H9 (cell line): ENCODE data around the gene DOK5. TPM values are rescaled to one million over a fixed set of nuclear protein-coding genes. Genes with fewer than 3 reads are reported as not detected.

Experiments used
- DNase-seq: peaks from one replicate; pipeline ENCODE4 v3.0.0-alpha.2; 2017
- H2AFZ ChIP-seq: one replicate; pipeline ENCODE4 v1.6.1; 2013; ENCODE audit warnings: mild to moderate bottlenecking, low read length, control low read depth, moderate library complexity
- H2AK5ac ChIP-seq: 2 replicates; pipeline ENCODE4 v1.6.1; 2013; ENCODE audit warnings: low read length, control low read depth, mixed read lengths; ENCODE audit not compliant: insufficient read length
- H2BK120ac ChIP-seq: one replicate; pipeline ENCODE4 v1.6.1; 2013; ENCODE audit warnings: low read depth, mild to moderate bottlenecking, low read length, control low read depth, inconsistent platforms; ENCODE audit not compliant: poor library complexity, severe bottlenecking
- H2BK12ac ChIP-seq: 2 replicates; pipeline ENCODE4 v1.6.1; 2013; ENCODE audit warnings: low read length, control low read depth, mixed read lengths, low read depth; ENCODE audit not compliant: insufficient read length
- H2BK15ac ChIP-seq: 2 replicates; pipeline ENCODE4 v1.6.1; 2013; ENCODE audit warnings: low read depth, low read length, control low read depth
- H2BK20ac ChIP-seq: one replicate; pipeline ENCODE4 v1.6.1; 2013; ENCODE audit warnings: low read depth, mild to moderate bottlenecking, low read length, control low read depth, inconsistent platforms; ENCODE audit not compliant: poor library complexity, severe bottlenecking
- H2BK5ac ChIP-seq: 2 replicates; pipeline ENCODE4 v1.6.1; 2013; ENCODE audit warnings: low read length, control low read depth, mixed read lengths; ENCODE audit not compliant: insufficient read length
- H3K14ac ChIP-seq: 2 replicates; pipeline ENCODE4 v1.6.1; 2013; ENCODE audit warnings: low read length, control low read depth; ENCODE audit not compliant: insufficient read depth
- H3K18ac ChIP-seq: 2 replicates; pipeline ENCODE4 v1.6.1; 2013; ENCODE audit warnings: low read depth, mild to moderate bottlenecking, mixed read lengths, low read length, control low read depth; ENCODE audit not compliant: insufficient read length
- H3K23ac ChIP-seq: 2 replicates; pipeline ENCODE4 v1.6.1; 2013; ENCODE audit warnings: low read length, control low read depth, mixed read lengths, low read depth; ENCODE audit not compliant: insufficient read length
- H3K23me2 ChIP-seq: 2 replicates; pipeline ENCODE4 v1.6.1; 2013; ENCODE audit warnings: low read depth, mild to moderate bottlenecking, mixed read lengths, low read length, control low read depth; ENCODE audit not compliant: insufficient read length, poor library complexity, severe bottlenecking
- H3K27ac ChIP-seq: 2 replicates; pipeline ENCODE4 v1.5.1; 2013; ENCODE audit warnings: low read length, control low read depth, mixed read lengths, low read depth; ENCODE audit not compliant: insufficient read length
- H3K27me3 ChIP-seq: 2 replicates; pipeline ENCODE4 v1.6.1; 2013; ENCODE audit warnings: low read length, control low read depth, inconsistent platforms; ENCODE audit not compliant: insufficient read depth
- H3K4ac ChIP-seq: 2 replicates; pipeline ENCODE4 v1.6.1; 2013; ENCODE audit warnings: low read depth, mild to moderate bottlenecking, control low read depth, inconsistent platforms, low read length, moderate library complexity
- H3K4me1 ChIP-seq: 2 replicates; pipeline ENCODE4 v1.6.1; 2013; ENCODE audit warnings: low read length, control low read depth, inconsistent platforms; ENCODE audit not compliant: insufficient read depth
- H3K4me2 ChIP-seq: 2 replicates; pipeline ENCODE4 v1.6.1; 2013; ENCODE audit warnings: low read length, control low read depth, mixed read lengths; ENCODE audit not compliant: insufficient read length, insufficient read depth
- H3K56ac ChIP-seq: 2 replicates; pipeline ENCODE4 v1.6.1; 2013; ENCODE audit warnings: low read depth, mild to moderate bottlenecking, mixed read lengths, low read length, control low read depth; ENCODE audit not compliant: insufficient read length
- H3K79me1 ChIP-seq: 2 replicates; pipeline ENCODE4 v1.6.1; 2013; ENCODE audit warnings: low read depth, mild to moderate bottlenecking, moderate library complexity, low read length, control low read depth, inconsistent platforms; ENCODE audit not compliant: insufficient read depth, poor library complexity, severe bottlenecking
- H3K79me2 ChIP-seq: 2 replicates; pipeline ENCODE4 v1.6.1; 2013; ENCODE audit warnings: low read length, control low read depth, inconsistent platforms; ENCODE audit not compliant: insufficient read depth
- H3K9ac ChIP-seq: 2 replicates; pipeline ENCODE4 v1.6.1; 2013; ENCODE audit warnings: low read length, control low read depth, mixed read lengths; ENCODE audit not compliant: insufficient read length; ENCODE audit errors: extremely low read depth
- H3K9me3 ChIP-seq: one replicate; pipeline ENCODE4 v1.6.1; 2013; ENCODE audit warnings: low read depth, low read length, inconsistent platforms; ENCODE audit not compliant: control insufficient read depth
- H3T11ph ChIP-seq: one replicate; pipeline ENCODE4 v1.6.1; 2013; ENCODE audit warnings: mild to moderate bottlenecking, low read length, control low read depth, inconsistent platforms
- H4K20me1 ChIP-seq: one replicate; pipeline ENCODE4 v1.6.1; 2013; ENCODE audit not compliant: control insufficient read depth, insufficient read length, insufficient read depth
- H4K5ac ChIP-seq: 2 replicates; pipeline ENCODE4 v1.6.1; 2013; ENCODE audit warnings: low read depth, mild to moderate bottlenecking, mixed read lengths, low read length, control low read depth; ENCODE audit not compliant: insufficient read length
- H4K8ac ChIP-seq: replicated peaks from 2 replicates; pipeline ENCODE4 v1.6.1; 2013; ENCODE audit warnings: low read length, control low read depth, mixed read lengths, low read depth; ENCODE audit not compliant: insufficient read length
- H4K91ac ChIP-seq: 2 replicates; pipeline ENCODE4 v1.6.1; 2013; ENCODE audit warnings: low read depth, mild to moderate bottlenecking, moderate library complexity, mixed read lengths, low read length, control low read depth; ENCODE audit not compliant: insufficient read length
- H3K27ac Mint-ChIP-seq, 3 experiments: 2 replicates in 2 of 3; 3 replicates in 1 of 3; pipeline ENCODE4 v1.8.0; 2020 to 2021; ENCODE audit warnings: mixed read lengths in 3 of 3, mild to moderate bottlenecking in 1 of 3, moderate library complexity in 1 of 3
- H3K27me3 Mint-ChIP-seq: 2 replicates; pipeline ENCODE4 v1.8.0; 2021; ENCODE audit warnings: low read depth, mild to moderate bottlenecking, moderate library complexity, mixed read lengths
- H3K36me3 Mint-ChIP-seq, 3 experiments: 2 replicates in 2 of 3; 3 replicates in 1 of 3; pipeline ENCODE4 v1.8.0; 2020 to 2021; ENCODE audit warnings: low read depth in 3 of 3, mixed read lengths in 3 of 3; ENCODE audit not compliant: insufficient read depth in 1 of 3
- H3K4me1 Mint-ChIP-seq, 2 experiments: 2 replicates each; pipeline ENCODE4 v1.8.0; 2020; ENCODE audit warnings: mixed read lengths in 2 of 2
- H3K4me3 Mint-ChIP-seq, 2 experiments: 2 replicates in 1 of 2; 3 replicates in 1 of 2; pipeline ENCODE4 v1.8.0; 2020 to 2021; ENCODE audit warnings: mild to moderate bottlenecking in 2 of 2, mixed read lengths in 2 of 2, moderate library complexity in 1 of 2
- H3K9me3 Mint-ChIP-seq, 2 experiments: 2 replicates in 1 of 2; 3 replicates in 1 of 2; pipeline ENCODE4 v1.8.0; 2020; ENCODE audit warnings: mild to moderate bottlenecking in 2 of 2, mixed read lengths in 2 of 2, moderate library complexity in 1 of 2
- WGBS: extraction: QIAGEN DNeasy Blood & Tissue Kit; methylation state at CpG from one replicate; pipeline ENCODE4 v1.1.7; 2013; ENCODE audit warnings: missing lambda C conversion rate, low lambda C conversion rate, mixed read lengths; ENCODE audit not compliant: insufficient read length; ENCODE audit errors: extremely low coverage; 5-methylcytosine and 5-hydroxymethylcytosine counted together
- total RNA-seq: library from RNA; stranded (reverse); gene quantifications from 2 replicates; pipeline ENCODE4 v1.2.1, GENCODE V29; 2021
- TF ChIP-seq, protein P1 (sequence below): fragments of 200-600 bp; sonication (generic); conservative IDR thresholded peaks from 3 replicates; pipeline ENCODE4 v1.8.0; 2021; ENCODE audit warnings: antibody characterized with exemption, mild to moderate bottlenecking

DOK5 gene
- total RNA-seq, 1 experiment from 2014 or later = 4.5 TPM

DNA sequence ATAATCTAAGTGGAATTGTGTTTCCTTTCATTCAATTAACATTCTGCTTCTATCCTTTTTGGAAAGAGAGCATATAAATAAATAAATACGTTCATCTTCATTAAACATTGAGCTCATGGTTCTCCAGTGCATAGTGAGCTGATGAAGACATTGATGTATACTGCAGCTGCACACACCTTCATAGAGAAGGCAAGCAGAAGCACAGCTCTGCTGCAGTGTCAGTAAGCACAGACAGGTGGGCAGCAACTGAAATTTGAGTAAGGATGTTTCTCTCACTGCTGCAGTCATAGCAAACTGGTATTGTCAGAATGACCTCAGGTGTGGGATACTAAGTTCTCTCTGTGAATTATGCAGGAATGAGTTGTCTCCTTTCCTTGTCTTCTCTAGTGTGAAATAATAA is 202.9 kb downstream of the DOK5 start:
- no peaks in the 10 kb centered on the region; a peak in 2 of 7 replicates for H3K36me3 Mint-ChIP-seq
- peaks cover 7% of the 10 kb centered on the region for H3K27me3 Mint-ChIP-seq
- Histone ChIP-seq H2BK20ac (no peak overlapping the region), H2BK120ac (no peak overlapping the region), H4K20me1 (no peaks in the 10 kb centered on the region), H4K5ac (no peak overlapping the region), H3K4me2 (no peak overlapping the region), H3K27me3 (no peaks in the 10 kb centered on the region), H3K9ac (no peak overlapping the region), H3K23ac (no peak overlapping the region), H3K56ac (no peak overlapping the region), H3K23me2 (no peaks in the 10 kb centered on the region), H3T11ph (no peak overlapping the region), H2AK5ac (no peak overlapping the region), H3K79me2 (no peaks in the 10 kb centered on the region), H2BK15ac (no peak overlapping the region), H3K9me3 (no peaks in the 10 kb centered on the region), H3K4ac (no peak overlapping the region), H4K91ac (no peak overlapping the region), H2AFZ (no peak overlapping the region), H3K14ac (no peak overlapping the region), H2BK5ac (no peak overlapping the region), H4K8ac (no peak overlapping the region), H3K4me1 (no peaks in the 10 kb centered on the region; the same call in 1 of the 2 replicates), H3K18ac (no peak overlapping the region), H3K27ac (no peak overlapping the region), H2BK12ac (no peak overlapping the region), H3K79me1 (no peaks in the 10 kb centered on the region)
- H3K4me1 Mint-ChIP-seq = peaks cover 19 to 20% of the 10 kb centered on the region in 2 experiments
- H3K4me3 Mint-ChIP-seq = no peak overlapping the region
- TF ChIP-seq, protein P1, sequence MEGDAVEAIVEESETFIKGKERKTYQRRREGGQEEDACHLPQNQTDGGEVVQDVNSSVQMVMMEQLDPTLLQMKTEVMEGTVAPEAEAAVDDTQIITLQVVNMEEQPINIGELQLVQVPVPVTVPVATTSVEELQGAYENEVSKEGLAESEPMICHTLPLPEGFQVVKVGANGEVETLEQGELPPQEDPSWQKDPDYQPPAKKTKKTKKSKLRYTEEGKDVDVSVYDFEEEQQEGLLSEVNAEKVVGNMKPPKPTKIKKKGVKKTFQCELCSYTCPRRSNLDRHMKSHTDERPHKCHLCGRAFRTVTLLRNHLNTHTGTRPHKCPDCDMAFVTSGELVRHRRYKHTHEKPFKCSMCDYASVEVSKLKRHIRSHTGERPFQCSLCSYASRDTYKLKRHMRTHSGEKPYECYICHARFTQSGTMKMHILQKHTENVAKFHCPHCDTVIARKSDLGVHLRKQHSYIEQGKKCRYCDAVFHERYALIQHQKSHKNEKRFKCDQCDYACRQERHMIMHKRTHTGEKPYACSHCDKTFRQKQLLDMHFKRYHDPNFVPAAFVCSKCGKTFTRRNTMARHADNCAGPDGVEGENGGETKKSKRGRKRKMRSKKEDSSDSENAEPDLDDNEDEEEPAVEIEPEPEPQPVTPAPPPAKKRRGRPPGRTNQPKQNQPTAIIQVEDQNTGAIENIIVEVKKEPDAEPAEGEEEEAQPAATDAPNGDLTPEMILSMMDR = no peak
- DNase-seq = no peak
- no CpG with 5 or more reads among the region's 1 CpG for WGBS
- no peak overlapping the region for H3K27ac Mint-ChIP-seq
- no peaks in the 10 kb centered on the region for H3K9me3 Mint-ChIP-seq
